Measurements from ENCODE around the gene TMEM11. TPM values are rescaled to one million over a fixed set of nuclear protein-coding genes. Genes with fewer than 3 reads are reported as not detected.

The TMEM11 gene
- total RNA-seq, 1 experiment from 2014 or later: 32.5 TPM

DNA sequence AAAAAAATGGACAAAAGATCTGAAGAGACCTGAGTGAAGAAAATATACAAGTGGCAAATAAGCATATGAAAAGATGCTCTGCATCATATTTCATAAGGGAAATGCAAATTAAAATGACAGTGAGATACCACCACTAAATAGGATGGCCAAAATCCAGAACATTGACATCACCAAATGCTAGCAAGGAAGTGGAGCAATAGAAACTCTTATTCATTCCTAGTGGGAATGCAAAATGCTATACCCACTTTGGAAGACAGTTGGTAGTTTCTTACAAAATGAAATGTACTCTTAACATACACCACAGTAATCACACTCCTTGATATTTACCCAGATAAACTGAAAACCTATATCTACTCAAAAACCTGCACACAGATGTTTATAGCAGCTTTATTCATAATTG lies 53.6 kb downstream of the TMEM11 start:
- H3K27me3 Mint-ChIP-seq (ENCODE audit: low read depth): no peaks in the 10 kb centered on the region
- TF ChIP-seq, protein P1, sequence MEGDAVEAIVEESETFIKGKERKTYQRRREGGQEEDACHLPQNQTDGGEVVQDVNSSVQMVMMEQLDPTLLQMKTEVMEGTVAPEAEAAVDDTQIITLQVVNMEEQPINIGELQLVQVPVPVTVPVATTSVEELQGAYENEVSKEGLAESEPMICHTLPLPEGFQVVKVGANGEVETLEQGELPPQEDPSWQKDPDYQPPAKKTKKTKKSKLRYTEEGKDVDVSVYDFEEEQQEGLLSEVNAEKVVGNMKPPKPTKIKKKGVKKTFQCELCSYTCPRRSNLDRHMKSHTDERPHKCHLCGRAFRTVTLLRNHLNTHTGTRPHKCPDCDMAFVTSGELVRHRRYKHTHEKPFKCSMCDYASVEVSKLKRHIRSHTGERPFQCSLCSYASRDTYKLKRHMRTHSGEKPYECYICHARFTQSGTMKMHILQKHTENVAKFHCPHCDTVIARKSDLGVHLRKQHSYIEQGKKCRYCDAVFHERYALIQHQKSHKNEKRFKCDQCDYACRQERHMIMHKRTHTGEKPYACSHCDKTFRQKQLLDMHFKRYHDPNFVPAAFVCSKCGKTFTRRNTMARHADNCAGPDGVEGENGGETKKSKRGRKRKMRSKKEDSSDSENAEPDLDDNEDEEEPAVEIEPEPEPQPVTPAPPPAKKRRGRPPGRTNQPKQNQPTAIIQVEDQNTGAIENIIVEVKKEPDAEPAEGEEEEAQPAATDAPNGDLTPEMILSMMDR (conservative IDR thresholded peaks at IDR 0.05): no peak
- no peaks in the 10 kb centered on the region for H3K4me1 Mint-ChIP-seq

More for the DNA sequence above, 53.6 kb downstream of the TMEM11 start:
- H4K5ac ChIP-seq (ENCODE audit: insufficient read length, low read depth, low read length): no peak overlapping the region
- no peaks in the 10 kb centered on the region for H3K79me2 ChIP-seq (ENCODE audit: insufficient read depth, low read length)
- H3K14ac ChIP-seq (ENCODE audit: insufficient read depth, low read length): no peak overlapping the region
- Mint-ChIP-seq H3K36me3 (ENCODE audit: insufficient read depth in 1 of 3, low read depth in 3 of 3) (no peaks in the 10 kb centered on the region), H3K4me3 (no peak overlapping the region), H3K27ac (no peak overlapping the region), H3K9me3 (no peaks in the 10 kb centered on the region; a peak in 1 of 5 replicates)
- no peaks in the 10 kb centered on the region for H3K9me3 ChIP-seq (ENCODE audit: control insufficient read depth, low read depth, low read length)
- no peaks in the 10 kb centered on the region for H3K79me1 ChIP-seq (ENCODE audit: insufficient read depth, low read depth, low read length, poor library complexity, severe bottlenecking)
- no peak overlapping the region for H2AFZ ChIP-seq (ENCODE audit: low read length)
- H2BK120ac ChIP-seq (ENCODE audit: low read depth, low read length, poor library complexity, severe bottlenecking): no peak overlapping the region
- no peaks in the 10 kb centered on the region for H3K23me2 ChIP-seq (ENCODE audit: insufficient read length, low read depth, low read length, poor library complexity, severe bottlenecking)
- no peaks in the 10 kb centered on the region for H3K4me1 ChIP-seq (ENCODE audit: insufficient read depth, low read length)
- DNase-seq: no peak
- no peak overlapping the region for H3K18ac ChIP-seq (ENCODE audit: insufficient read length, low read depth, low read length)
- H3T11ph ChIP-seq (ENCODE audit: low read length): no peak overlapping the region
- no peaks in the 10 kb centered on the region for H4K20me1 ChIP-seq (ENCODE audit: control insufficient read depth, insufficient read depth, insufficient read length)
- no peak overlapping the region for H3K23ac ChIP-seq (ENCODE audit: insufficient read length, low read depth, low read length)
- H3K27me3 ChIP-seq (ENCODE audit: insufficient read depth, low read length): no peaks in the 10 kb centered on the region
- no peak overlapping the region for H3K56ac ChIP-seq (ENCODE audit: insufficient read length, low read depth, low read length)
- H2BK12ac ChIP-seq (ENCODE audit: insufficient read length, low read depth, low read length): no peak overlapping the region
- no peak overlapping the region for H2AK5ac ChIP-seq (ENCODE audit: insufficient read length, low read length)
- no peak overlapping the region for H4K91ac ChIP-seq (ENCODE audit: insufficient read length, low read depth, low read length)
- H2BK15ac ChIP-seq (ENCODE audit: low read depth, low read length): no peak overlapping the region
- H3K4me2 ChIP-seq (ENCODE audit: insufficient read depth, insufficient read length, low read length): no peak overlapping the region
- H2BK20ac ChIP-seq (ENCODE audit: low read depth, low read length, poor library complexity, severe bottlenecking): no peak overlapping the region
- H4K8ac ChIP-seq (replicated peaks; ENCODE audit: insufficient read length, low read depth, low read length): no peak overlapping the region
- no peak overlapping the region for H2BK5ac ChIP-seq (ENCODE audit: insufficient read length, low read length)
- no peak overlapping the region for H3K4ac ChIP-seq (ENCODE audit: low read depth, low read length)
- no peak overlapping the region for H3K9ac ChIP-seq (ENCODE audit: extremely low read depth, insufficient read length, low read length)
- no peak overlapping the region for H3K27ac ChIP-seq (ENCODE audit: insufficient read length, low read depth, low read length)
